ENCODE results near the gene AQP1. TPM values are rescaled to one million over a fixed set of nuclear protein-coding genes. Genes with fewer than 3 reads are reported as not detected.

The AQP1 gene
- 14.2 TPM in 2 replicates for total RNA-seq

GRCh38 chr7:30911561-30911969, at the start of gene AQP1:
AQP1 (plus strand) TSS chr7:30911853; CDS start chr7:30911910, 57 bp downstream.

GRCh38 chr7:30963842-30964241, 52.2 kb downstream of the AQP1 start, which contains the start of gene GHRHR:
GHRHR (plus strand) TSS chr7:30963953; CDS start chr7:30964069, 116 bp downstream.

Other genes starting within 250 kb of the AQP1 start
- not detected in 2 replicates for gene CRHR2, start 229.4 kb upstream of the AQP1 start, total RNA-seq
- gene INMT, start 159.7 kb upstream of the AQP1 start, total RNA-seq = 0.28 TPM in 1 of 2 replicates, not detected in the other
- 2.6 and 4.0 TPM in 2 replicates for gene MINDY4, start 140.4 kb upstream of the AQP1 start, total RNA-seq
- 0.27 TPM in 1 of 2 replicates, not detected in the other for gene GHRHR, start 52.1 kb downstream of the AQP1 start, total RNA-seq
- under 0.01 and 0.90 TPM in 2 replicates for gene ADCYAP1R1, start 140.5 kb downstream of the AQP1 start, total RNA-seq

Data from endothelial cell of coronary artery (primary cell).